ENCODE data around the gene KRTAP4-7. TPM values are rescaled to one million over a fixed set of nuclear protein-coding genes. Genes with fewer than 3 reads are reported as not detected.
"Not testable (repeated sequence)": the region's sequence is repeated elsewhere in the genome, so short reads cannot be mapped to it uniquely, and the experiment has no call there.

The KRTAP4-7 gene
- total RNA-seq, 1 donor from 2014 or later: not detected

- no peak for ATAC-seq
- Histone ChIP-seq H3K4me1 (no peaks in the 10 kb centered on the region), H3K9me3 (no peaks in the 10 kb centered on the region), H3K27ac (no peak overlapping the region), H3K36me3 (no peaks in the 10 kb centered on the region), H3K27me3 (no peaks in the 10 kb centered on the region), H3K4me3 (no peak overlapping the region)
- intact Hi-C loops (cut with DNase I): no loop called here
- DNase-seq: no peak
- no peak for TF ChIP-seq CTCF (IDR thresholded peaks at IDR 0.05)
Observed at GRCh38 chr17:41107941-41108450, 24.0 kb downstream of the KRTAP4-7 start.

- not testable (repeated sequence) for ATAC-seq
Observed at GRCh38 chr17:41108728-41109386, 24.9 kb downstream of the KRTAP4-7 start.

GRCh38 chr17:41111151-41111885 is 27.4 kb downstream of the KRTAP4-7 start:
- TF ChIP-seq CTCF (IDR thresholded peaks at IDR 0.05): no peak
- H3K4me3 ChIP-seq: no peak overlapping the region
- no peaks in the 10 kb centered on the region for H3K9me3 ChIP-seq
- H3K27ac ChIP-seq: no peak overlapping the region
- DNase-seq: no peak
- no peaks in the 10 kb centered on the region for H3K4me1 ChIP-seq
- H3K36me3 ChIP-seq: no peaks in the 10 kb centered on the region
- no peaks in the 10 kb centered on the region for H3K27me3 ChIP-seq
- ATAC-seq: no peak
- intact Hi-C loops (cut with DNase I): no loop called here

More at GRCh38 chr17:41108728-41109386, 24.9 kb downstream of the KRTAP4-7 start:
- H3K36me3 ChIP-seq; H3K4me3 ChIP-seq; H3K27ac ChIP-seq; H3K27me3 ChIP-seq; DNase-seq; intact Hi-C loops (cut with DNase I); H3K4me1 ChIP-seq; H3K9me3 ChIP-seq: not testable (repeated sequence)

- H3K4me3 ChIP-seq: no peak overlapping the region
- no peak for TF ChIP-seq CTCF (IDR thresholded peaks at IDR 0.05)
- H3K4me1 ChIP-seq: no peaks in the 10 kb centered on the region
- DNase-seq: no peak
- intact Hi-C loops (cut with DNase I): no loop called here
- H3K27me3 ChIP-seq: no peaks in the 10 kb centered on the region
- H3K27ac ChIP-seq: no peak overlapping the region
- H3K36me3 ChIP-seq: no peaks in the 10 kb centered on the region
- no peaks in the 10 kb centered on the region for H3K9me3 ChIP-seq
- ATAC-seq: no peak
Observed at GRCh38 chr17:41116297-41116696, 32.3 kb downstream of the KRTAP4-7 start.

GRCh38 chr17:41117846-41118386 is 34.0 kb downstream of the KRTAP4-7 start, which contains the start of gene KRTAP4-11:
TSS of gene KRTAP4-11 (minus strand) at chr17:41118373. CDS start at chr17:41118315, 58 bp downstream.
- intact Hi-C loops (cut with DNase I); H3K4me1 ChIP-seq; H3K27ac ChIP-seq; H3K4me3 ChIP-seq; H3K27me3 ChIP-seq; DNase-seq; H3K9me3 ChIP-seq; ATAC-seq; H3K36me3 ChIP-seq: not testable (repeated sequence)

GRCh38 chr17:41118721-41119120 is 34.8 kb downstream of the KRTAP4-7 start:
- intact Hi-C loops (cut with DNase I): no loop called here
- H3K27me3 ChIP-seq: no peaks in the 10 kb centered on the region
- no peak overlapping the region for H3K27ac ChIP-seq
- H3K4me3 ChIP-seq: no peak overlapping the region
- H3K9me3 ChIP-seq: no peaks in the 10 kb centered on the region
- no peaks in the 10 kb centered on the region for H3K4me1 ChIP-seq
- no peak for TF ChIP-seq CTCF (IDR thresholded peaks at IDR 0.05)
- no peak for DNase-seq
- no peaks in the 10 kb centered on the region for H3K36me3 ChIP-seq
- no peak for ATAC-seq

- H3K9me3 ChIP-seq, ATAC-seq, H3K27ac ChIP-seq: not testable (repeated sequence)
Observed at GRCh38 chr17:41119696-41120690, 36.0 kb downstream of the KRTAP4-7 start.

More at GRCh38 chr17:41119696-41120690, 36.0 kb downstream of the KRTAP4-7 start:
- H3K36me3 ChIP-seq; intact Hi-C loops (cut with DNase I); H3K27me3 ChIP-seq; H3K4me3 ChIP-seq; DNase-seq; H3K4me1 ChIP-seq: not testable (repeated sequence)

Measured in upper lobe of right lung (tissue), 1 donor.